HG02759 (cell line): ENCODE data around the gene OSBPL5.

Experiments used
- ATAC-seq: cut with Tn5 transposase; IDR thresholded peaks from one replicate; pipeline ENCODE4 v1.9.1; 2021; ENCODE audit warnings: mild to moderate bottlenecking, moderate library complexity; ENCODE audit not compliant: unreplicated experiment

OSBPL5 gene

GRCh38 chr11:3060436-3061025, 104.6 kb downstream of the OSBPL5 start:
- ATAC-seq, result no peak

DNA sequence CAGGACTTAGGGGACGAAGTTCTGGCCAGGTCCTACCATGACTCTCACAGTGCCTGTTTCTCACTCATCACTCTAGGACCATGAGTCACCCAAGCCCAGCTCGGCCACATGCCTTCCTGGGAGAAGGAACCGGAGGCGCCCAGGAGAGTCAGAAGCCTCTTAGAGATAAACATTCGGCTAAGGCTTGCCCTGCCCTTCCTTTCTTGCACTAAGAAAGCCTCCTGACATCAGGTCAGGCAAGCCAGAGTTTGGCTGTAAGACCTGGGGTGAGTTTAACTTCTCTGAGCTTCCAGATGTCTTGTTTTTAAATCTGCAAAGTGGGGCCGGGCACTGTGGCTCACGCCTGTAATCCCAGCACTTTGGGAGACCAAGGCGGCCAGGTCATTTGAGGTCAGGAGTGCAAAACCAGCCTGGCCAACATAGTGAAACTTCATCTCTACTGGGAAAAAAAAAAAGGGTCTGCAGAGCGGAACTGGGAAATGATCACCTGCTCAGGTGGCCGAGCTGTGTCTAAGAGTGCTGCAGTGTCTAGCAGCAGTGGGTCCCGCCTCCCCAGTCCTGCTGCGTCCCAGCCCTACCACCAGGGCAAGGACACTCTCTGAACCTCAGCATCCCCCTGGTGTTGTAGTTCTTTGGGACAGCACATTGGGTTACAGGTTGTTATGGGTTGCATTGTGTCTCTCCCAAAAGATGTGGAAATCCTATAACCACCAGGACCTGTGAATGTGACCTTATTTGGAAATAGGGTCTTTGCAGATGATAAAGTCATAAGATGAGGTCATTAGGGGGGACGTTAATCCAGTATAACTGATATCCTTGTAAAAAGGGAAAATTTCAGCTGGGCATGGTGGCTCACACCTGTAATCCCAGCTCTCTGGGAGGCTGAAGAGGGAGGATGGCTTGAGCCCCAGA, 106.1 kb downstream of the OSBPL5 start:
- no peak for ATAC-seq

GRCh38 chr11:3057069-3057963, 107.8 kb downstream of the OSBPL5 start, which contains the start of gene CARS1:
CARS1 (minus strand) TSS chr11:3057423; CDS start chr11:3057367, 56 bp downstream.
- peak; percentile 96 for ATAC-seq

GRCh38 chr11:3056296-3057068, 108.6 kb downstream of the OSBPL5 start:
- no peak for ATAC-seq

DNA sequence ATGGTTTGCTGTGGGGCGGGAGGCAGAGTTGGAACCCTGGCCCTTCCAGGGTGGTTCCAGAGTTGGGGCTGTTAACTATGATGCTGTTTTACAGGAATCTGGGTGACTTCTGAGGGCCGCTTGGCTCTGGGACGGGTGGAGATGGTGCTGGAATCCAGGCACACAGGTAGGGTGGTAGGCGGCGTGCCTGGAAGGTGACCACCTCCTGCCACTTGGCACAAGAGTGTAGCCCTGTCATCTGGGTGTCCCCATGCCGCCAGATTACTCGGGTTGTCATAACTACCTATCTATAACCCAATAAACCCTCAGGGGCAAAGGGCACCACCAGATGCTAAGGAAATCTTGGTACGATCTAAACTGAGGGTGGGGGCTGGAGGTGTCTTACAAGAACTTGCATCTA, 109.2 kb downstream of the OSBPL5 start:
- no peak for ATAC-seq

DNA sequence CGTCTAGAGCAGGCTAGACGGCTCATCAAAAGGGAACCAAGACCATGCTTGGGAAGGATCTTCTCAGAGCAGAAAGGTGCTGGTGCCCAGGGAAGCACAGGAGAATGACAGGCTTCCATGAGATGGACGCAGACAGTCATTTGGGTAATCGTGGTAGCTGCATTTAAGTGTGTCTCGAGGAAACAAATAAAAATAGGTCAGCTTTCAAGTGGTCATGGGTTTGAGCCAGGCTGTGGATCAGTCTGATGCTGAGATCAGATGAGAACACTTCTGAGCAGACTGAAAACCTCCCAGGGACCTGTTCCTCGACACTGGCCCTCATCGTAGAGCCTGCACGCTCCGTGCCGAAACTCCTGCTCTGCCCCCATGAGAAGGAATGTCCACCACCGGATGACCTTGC, 112.5 kb downstream of the OSBPL5 start:
- no peak for ATAC-seq

DNA sequence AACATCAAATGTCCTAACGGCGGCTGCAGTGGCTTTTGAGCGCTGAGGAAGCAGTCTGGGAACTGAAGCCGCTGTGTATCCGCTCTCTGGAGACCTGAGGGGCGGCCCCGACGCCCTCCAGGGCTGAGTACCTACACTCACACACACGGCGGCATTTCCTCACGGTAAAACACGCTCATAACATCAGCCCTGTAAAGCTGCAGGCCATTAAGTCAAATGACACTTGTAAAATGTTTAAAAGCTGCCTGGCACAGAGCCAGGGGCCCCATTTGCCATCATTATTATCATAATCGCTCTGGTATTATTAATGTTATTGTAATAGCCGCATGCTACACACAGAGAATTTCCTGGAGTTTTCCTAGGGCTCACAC, 113.0 kb downstream of the OSBPL5 start:
- no peak for ATAC-seq

DNA sequence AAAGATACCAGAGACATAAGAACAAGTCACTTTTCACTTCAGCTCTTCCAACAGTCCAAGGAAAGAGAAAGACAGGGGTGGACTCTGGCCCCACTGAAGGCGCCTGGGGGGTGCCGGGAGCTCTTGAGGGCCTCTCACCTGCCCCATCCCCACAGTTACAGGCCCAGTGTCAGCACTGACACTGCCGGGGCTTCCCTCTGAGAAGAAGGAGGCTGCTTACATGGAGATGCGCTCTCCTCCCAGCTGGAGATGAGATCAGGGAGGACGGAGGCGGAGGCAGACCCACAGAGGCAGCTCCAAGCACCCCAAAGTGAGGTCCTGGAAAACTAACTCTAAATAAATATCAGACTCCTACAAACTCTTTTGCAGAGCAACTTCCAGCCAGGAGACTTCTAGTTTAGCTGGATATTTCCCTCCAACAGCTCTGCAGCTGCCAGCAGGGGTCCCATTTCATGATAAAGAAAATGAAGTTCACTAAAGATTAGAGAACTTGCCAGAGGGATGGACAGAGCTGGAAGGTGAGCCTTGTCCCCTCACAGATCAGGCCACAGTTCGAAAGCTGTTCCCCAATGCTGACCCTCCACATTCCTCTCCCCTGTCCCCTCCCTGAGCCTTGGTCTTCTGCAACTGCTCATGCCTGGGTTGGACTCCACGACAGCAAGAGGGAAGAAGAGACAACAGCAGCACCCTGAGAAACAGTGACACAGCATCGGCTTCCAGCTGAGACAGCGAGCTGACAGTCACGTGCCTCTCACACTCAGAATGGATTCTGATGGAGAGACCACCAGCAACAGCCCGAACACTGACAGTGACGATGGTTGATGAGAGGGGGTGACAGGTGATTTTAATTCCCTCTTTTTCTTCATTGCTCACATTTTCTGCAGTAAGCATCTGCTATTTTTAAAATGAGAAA, 113.7 kb downstream of the OSBPL5 start:
- no peak for ATAC-seq

- ATAC-seq, result no peak
Measured at GRCh38 chr11:3050386-3051195, 114.5 kb downstream of the OSBPL5 start.

DNA sequence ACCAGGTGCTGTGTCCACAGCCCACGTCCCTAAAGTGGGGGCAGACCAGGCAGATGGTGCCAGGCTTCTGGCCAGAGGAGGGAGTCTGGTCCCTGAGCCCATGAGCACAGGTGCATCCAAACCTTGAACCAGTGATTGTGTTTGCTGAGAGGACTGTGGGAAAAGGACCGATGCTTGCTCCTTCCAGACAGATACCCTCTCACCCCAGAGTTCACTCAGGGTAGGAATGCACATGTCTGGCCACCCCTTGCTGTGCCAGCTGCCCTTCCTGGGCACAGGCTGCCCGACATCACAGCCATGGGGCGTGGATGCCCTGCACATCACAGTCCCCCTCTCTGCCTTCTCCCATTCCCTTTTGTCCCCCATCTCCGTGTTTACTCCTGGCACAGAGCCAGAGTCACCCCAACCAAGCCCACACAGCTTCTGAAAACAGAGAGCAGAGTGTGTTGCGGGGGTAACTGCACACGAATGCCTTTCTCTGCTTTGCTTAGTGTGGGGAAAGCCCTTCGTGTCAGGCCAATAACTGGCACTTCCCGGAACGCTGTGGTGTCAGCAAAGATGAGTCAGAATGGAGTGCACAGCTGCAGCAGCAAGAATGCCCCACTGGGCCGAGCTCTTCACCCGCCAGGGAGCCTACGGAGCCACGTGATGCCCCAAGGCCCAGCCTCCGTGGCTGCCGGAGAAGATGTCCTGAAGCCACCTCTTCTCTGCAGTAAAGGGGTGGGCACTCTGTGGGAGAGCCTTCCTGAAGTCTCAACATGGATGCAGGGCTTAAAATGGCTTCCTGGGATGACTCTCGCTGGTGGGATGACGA, 115.5 kb downstream of the OSBPL5 start:
- peak; percentile 95 for ATAC-seq

- no peak for ATAC-seq
Measured at GRCh38 chr11:3047637-3048036, 117.5 kb downstream of the OSBPL5 start.

GRCh38 chr11:3046641-3047040, 118.5 kb downstream of the OSBPL5 start:
- ATAC-seq, result no peak

GRCh38 chr11:3046190-3046589, 118.9 kb downstream of the OSBPL5 start:
- ATAC-seq, result no peak

- ATAC-seq, result no peak
Measured at GRCh38 chr11:3044915-3045314, 120.2 kb downstream of the OSBPL5 start.

DNA sequence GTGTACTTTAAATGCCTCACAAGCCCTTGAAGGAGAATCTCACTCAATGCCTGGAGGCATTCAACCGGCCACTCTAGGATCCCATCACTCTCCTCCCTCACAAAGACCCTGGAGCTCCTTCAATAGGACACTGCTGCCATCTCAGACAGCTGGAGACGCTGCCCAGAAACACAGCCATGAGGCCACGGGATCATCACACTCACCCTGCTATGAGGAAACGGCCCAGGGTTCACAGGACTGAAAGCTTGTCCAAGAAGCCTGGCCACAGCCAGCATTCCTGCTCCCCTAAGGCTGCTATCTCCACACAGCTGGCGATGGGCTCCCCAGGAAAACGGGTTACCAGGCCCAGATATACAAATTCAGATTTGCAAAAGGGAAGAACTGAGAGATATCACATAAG, 121.1 kb downstream of the OSBPL5 start:
- ATAC-seq, result no peak

- no peak for ATAC-seq
Measured at GRCh38 chr11:3043315-3043871, 121.7 kb downstream of the OSBPL5 start.

DNA sequence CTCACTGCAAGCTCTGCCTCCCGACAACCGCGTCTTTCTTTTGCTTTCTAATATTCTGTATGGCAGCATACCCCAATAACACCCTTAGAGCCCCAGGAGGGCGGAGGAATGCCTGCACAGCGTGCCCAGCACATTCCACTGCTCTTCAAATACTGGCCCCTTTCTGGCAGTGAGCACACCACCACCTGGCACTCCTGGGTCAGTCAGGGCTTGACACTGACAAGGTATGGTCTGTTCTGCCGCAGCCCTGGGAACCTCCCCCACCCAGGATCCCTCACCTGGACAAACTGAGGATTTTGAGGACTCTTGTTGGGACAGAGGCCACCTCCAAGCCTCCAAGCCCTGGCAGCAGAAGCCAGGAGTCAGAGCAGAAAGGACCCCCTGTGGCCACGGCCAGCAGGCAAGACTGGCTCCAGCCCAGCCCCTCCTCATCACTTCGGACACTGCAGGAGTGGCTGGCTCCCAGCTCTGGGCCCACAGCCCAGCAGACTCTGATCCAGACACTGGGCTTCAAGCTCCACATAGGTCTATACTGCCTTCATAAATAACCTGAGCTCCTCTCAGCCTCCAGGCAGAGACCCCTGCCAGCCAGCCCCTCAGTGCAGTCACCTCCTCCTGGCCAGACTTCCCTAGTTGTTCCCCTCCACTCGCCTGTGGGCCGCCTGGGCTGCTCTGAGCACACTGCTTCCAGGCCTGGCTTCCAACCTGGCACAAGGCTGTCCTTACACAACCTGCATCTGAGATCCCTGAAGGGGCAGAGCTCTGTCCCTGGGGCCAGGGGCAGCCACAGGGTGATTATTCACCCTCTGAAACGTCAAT, 122.4 kb downstream of the OSBPL5 start:
- no peak for ATAC-seq
